Memory B cell (primary cell): ENCODE results near the gene NECTIN2.
"Not testable (repeated sequence)": the region's sequence is repeated elsewhere in the genome, so short reads cannot be mapped to it uniquely, and the experiment has no call there.

ENCODE experiments used
- ATAC-seq: fragments of 150-1000 bp; cut with Tn5 transposase; 2 replicates; pipeline ENCODE4 v1.10.0; 2021; ENCODE audit warnings: low read depth, mild to moderate bottlenecking, moderate library complexity
- DNase-seq, 2 donors: peaks; one replicate each; pipeline ENCODE4 v3.0.0; 2022; ENCODE audit warnings: low spot score in 2 of 2
- H3K27ac Mint-ChIP-seq: one replicate; pipeline ENCODE4 v1.8.0; 2022; ENCODE audit warnings: mild to moderate bottlenecking, moderate library complexity, mixed read lengths
- H3K27me3 Mint-ChIP-seq: one replicate; pipeline ENCODE4 v1.8.0; 2022; ENCODE audit warnings: mixed read lengths
- H3K36me3 Mint-ChIP-seq: one replicate; pipeline ENCODE4 v1.8.0; 2022; ENCODE audit warnings: mild to moderate bottlenecking, mixed read lengths
- H3K4me1 Mint-ChIP-seq: one replicate; pipeline ENCODE4 v1.8.0; 2022; ENCODE audit warnings: mixed read lengths
- H3K4me3 Mint-ChIP-seq: one replicate; pipeline ENCODE4 v1.8.0; 2022; ENCODE audit warnings: mild to moderate bottlenecking, moderate library complexity, mixed read lengths
- H3K9me3 Mint-ChIP-seq: one replicate; pipeline ENCODE4 v1.8.0; 2022; ENCODE audit warnings: mixed read lengths

The NECTIN2 gene

DNA sequence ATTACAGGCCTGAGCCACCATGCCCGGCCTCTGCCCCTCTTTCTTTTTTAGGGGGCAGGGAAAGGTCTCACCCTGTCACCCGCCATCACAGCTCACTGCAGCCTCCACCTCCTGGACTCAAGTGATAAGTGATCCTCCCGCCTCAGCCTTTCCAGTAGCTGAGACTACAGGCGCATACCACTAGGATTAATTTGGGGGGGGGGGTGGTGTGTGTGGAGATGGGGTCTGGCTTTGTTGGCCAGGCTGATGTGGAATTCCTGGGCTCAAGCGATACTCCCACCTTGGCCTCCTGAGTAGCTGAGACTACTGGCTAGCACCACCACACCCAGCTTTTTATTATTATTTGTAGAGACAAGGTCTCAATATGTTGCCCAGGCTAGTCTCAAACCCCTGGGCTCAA is 63.7 kb downstream of the NECTIN2 start:
- Mint-ChIP-seq H3K36me3 (no peaks in the 10 kb centered on the region), H3K9me3 (no peaks in the 10 kb centered on the region), H3K27ac (no peak overlapping the region), H3K4me1 (peaks cover 15% of the 10 kb centered on the region), H3K4me3 (no peak overlapping the region), H3K27me3 (peaks cover 24% of the 10 kb centered on the region)
- ATAC-seq (no peak), DNase-seq (no peak)

DNA sequence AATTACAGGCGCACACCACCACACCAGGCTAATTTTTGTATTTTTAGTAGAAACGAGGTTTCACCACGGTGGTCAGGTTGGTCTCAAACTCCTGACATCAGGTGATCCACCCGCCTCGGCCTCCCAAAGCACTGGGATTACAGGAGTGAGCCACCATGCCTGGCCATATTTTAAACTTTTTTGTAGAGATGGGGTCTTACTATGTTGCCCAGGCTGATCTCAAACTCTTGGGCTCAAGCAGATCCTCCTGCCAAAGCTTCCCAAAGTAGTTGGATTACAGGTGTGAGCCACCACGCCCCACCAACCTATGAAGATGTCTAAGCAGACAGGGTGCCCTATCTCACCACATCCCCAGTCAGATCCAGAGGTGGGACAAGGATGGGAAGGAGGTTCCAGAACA is 65.8 kb downstream of the NECTIN2 start:
- H3K4me3 Mint-ChIP-seq, H3K27ac Mint-ChIP-seq, H3K36me3 Mint-ChIP-seq, DNase-seq, ATAC-seq, H3K9me3 Mint-ChIP-seq: not testable (repeated sequence)
- Mint-ChIP-seq H3K27me3 (peaks cover 19% of the 10 kb centered on the region), H3K4me1 (peaks cover 10% of the 10 kb centered on the region)

DNA sequence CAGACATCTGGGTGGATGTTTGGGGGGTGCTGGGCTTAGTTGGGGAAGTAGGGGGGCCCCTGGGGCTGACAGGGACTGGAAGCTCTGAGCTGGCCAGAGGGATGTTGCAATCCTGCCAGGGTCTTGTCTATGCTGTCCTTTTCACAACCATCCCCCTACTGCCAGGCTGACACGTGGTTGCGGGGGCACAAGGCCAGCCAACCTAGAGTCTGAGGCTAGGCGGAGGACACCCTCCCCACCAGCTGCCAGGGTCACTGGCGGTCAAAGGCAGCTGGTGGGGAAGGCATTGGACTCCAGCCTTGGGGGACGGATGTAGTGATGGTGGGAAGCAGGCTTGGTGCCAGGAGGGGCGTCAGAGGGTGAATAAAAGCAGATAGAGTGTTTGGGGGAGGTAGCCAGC is 66.8 kb downstream of the NECTIN2 start:
- Mint-ChIP-seq H3K27me3 (peaks cover 19% of the 10 kb centered on the region), H3K27ac (no peak overlapping the region), H3K4me3 (no peak overlapping the region), H3K4me1 (peaks cover 10% of the 10 kb centered on the region), H3K9me3 (no peaks in the 10 kb centered on the region), H3K36me3 (no peaks in the 10 kb centered on the region)
- DNase-seq (no peak), ATAC-seq (no peak)

DNA sequence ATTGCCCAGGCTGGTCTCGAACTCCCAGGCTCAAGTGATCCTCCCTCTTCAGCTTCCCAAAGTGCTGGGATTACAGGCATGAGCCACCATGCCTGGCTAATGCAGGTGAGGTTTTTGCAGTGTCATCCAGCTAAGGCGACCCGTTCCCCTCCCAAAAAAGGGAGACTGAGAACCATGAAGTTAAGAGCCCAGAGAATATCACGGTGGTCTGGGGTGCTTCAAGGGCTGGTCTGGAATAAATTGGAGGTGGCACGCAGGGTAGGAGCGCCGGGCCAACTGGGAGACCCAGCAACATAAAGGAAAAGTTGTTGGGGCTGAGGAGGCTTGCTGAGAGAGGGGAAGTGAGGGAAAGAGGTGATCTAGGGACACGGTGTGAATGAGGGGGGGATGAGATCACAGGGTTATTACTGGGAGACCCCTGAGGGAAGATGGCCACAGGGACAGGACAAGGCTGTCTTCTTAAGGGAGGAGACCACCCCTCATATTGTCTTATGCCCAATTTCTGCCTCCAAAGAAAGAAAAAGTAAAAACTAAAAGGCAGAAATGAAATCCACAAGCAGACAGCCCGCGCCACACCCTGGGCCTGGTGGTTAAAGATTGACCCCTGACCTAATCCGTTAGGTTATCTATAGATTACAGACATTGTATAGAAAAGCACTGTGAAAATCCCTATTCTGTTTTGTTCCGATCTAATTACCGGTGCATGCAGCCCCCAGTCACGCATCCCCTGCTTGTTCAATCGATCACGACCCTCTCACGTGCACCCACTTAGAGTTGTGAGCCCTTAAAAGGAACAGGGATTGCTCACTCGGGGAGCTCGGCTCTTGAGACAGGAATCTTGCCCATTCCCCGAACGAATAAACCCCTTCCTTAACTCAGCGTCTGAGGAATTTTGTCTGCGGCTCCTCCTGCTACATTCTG is 67.7 kb downstream of the NECTIN2 start:
- not testable (repeated sequence) for ATAC-seq, H3K36me3 Mint-ChIP-seq, DNase-seq, H3K9me3 Mint-ChIP-seq, H3K27ac Mint-ChIP-seq
- Mint-ChIP-seq H3K4me1 (peaks cover 10% of the 10 kb centered on the region), H3K27me3 (peaks cover 15% of the 10 kb centered on the region), H3K4me3 (peak overlapping the region; percentile 93)

DNA sequence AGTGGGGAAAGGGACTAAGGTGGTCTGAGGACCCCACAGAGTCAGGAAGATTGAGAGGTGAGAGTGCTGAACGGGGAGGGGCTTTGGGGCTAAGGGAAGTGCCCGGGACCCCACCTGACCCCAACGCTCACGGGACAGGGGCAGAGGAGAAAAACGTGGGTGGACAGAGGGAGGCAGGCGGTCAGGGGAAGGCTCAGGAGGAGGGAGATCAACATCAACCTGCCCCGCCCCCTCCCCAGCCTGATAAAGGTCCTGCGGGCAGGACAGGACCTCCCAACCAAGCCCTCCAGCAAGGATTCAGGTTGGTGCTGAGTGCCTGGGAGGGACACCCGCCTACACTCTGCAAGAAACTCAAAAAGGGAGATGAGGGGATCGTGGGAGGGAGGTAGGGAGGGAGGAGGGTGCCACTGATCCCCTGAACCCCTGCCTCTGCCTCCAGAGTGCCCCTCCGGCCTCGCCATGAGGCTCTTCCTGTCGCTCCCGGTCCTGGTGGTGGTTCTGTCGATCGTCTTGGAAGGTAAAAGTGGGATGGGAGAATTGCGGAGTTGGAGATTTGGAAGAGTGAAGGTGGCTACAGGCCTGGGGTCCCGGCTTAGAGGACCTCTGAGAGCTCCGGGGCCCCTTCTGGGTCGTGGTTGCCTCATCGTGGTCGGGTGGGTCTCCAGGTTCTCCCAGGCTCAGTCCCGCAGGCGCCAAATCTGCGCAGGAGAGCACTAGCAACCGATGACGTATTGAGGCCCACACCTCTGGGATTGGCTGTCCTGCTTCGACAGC is 68.5 kb downstream of the NECTIN2 start, which contains the start of gene APOC1:
TSS of gene APOC1 (plus strand) at position 176 of the 774 bp plus-strand sequence. CDS start at position 460, 284 bp downstream.
- not testable (repeated sequence) for H3K36me3 Mint-ChIP-seq, H3K9me3 Mint-ChIP-seq
- peak within 1 kb of the TSS; percentile 93 for H3K4me3 Mint-ChIP-seq
- ATAC-seq (peak; percentile 97), DNase-seq (peak; percentile 63 to 74)
- H3K27me3 Mint-ChIP-seq = peaks cover 15% of the 10 kb centered on the region
- peak within 1 kb of the TSS; percentile 81 for H3K27ac Mint-ChIP-seq
- H3K4me1 Mint-ChIP-seq = peaks cover 10% of the 10 kb centered on the region

DNA sequence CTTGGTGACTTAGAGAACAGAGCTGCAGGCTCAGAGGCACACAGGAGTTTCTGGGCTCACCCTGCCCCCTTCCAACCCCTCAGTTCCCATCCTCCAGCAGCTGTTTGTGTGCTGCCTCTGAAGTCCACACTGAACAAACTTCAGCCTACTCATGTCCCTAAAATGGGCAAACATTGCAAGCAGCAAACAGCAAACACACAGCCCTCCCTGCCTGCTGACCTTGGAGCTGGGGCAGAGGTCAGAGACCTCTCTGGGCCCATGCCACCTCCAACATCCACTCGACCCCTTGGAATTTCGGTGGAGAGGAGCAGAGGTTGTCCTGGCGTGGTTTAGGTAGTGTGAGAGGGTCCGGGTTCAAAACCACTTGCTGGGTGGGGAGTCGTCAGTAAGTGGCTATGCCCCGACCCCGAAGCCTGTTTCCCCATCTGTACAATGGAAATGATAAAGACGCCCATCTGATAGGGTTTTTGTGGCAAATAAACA is 78.2 kb downstream of the NECTIN2 start:
- Mint-ChIP-seq H3K27me3 (peaks cover 6% of the 10 kb centered on the region), H3K9me3 (no peaks in the 10 kb centered on the region), H3K27ac (no peak overlapping the region), H3K36me3 (no peaks in the 10 kb centered on the region), H3K4me1 (peaks cover 10% of the 10 kb centered on the region), H3K4me3 (no peak overlapping the region)
- ATAC-seq (no peak), DNase-seq (no peak)

DNA sequence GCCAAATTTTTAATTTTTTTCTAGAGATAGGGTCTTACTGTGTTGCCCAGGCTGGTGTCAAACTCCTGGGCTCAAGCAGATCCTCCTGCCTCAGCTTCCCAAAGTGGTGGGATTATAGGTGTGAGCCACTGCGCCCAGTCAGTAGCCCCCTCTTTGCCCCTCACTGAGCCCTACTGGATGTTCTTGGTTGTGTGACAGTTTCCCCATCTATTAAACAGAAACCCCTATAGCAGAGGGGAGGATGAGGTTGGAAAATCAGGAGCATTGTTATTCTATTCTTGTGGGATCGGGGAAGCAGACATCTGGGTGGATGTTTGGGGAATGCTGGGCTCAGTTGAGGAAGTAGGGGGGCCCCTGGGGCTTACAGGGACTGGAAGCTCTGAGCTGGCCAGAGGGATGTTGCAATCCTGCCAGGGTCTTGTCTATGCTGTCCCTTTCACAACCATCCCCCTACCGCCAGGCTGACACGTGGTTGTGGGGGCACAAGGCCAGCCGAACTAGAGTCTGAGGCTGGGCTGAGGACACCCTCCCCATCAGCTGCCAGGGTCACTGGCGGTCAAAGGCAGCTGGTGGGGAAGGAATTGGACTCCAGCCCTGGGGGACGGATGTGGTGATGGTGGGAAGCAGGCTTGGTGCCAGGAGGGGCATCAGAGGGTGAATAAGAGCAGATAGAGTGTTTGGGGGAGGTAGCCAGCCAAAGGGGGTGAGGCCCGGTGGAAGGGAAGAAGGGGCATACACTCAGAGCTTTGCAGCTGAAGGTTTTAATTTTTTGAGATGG is 79.2 kb downstream of the NECTIN2 start:
- Mint-ChIP-seq H3K36me3 (no peaks in the 10 kb centered on the region), H3K27me3 (peaks cover 9% of the 10 kb centered on the region), H3K9me3 (no peaks in the 10 kb centered on the region), H3K4me3 (no peak overlapping the region), H3K4me1 (peaks cover 10% of the 10 kb centered on the region), H3K27ac (no peak overlapping the region)
- ATAC-seq (no peak), DNase-seq (no peak)

DNA sequence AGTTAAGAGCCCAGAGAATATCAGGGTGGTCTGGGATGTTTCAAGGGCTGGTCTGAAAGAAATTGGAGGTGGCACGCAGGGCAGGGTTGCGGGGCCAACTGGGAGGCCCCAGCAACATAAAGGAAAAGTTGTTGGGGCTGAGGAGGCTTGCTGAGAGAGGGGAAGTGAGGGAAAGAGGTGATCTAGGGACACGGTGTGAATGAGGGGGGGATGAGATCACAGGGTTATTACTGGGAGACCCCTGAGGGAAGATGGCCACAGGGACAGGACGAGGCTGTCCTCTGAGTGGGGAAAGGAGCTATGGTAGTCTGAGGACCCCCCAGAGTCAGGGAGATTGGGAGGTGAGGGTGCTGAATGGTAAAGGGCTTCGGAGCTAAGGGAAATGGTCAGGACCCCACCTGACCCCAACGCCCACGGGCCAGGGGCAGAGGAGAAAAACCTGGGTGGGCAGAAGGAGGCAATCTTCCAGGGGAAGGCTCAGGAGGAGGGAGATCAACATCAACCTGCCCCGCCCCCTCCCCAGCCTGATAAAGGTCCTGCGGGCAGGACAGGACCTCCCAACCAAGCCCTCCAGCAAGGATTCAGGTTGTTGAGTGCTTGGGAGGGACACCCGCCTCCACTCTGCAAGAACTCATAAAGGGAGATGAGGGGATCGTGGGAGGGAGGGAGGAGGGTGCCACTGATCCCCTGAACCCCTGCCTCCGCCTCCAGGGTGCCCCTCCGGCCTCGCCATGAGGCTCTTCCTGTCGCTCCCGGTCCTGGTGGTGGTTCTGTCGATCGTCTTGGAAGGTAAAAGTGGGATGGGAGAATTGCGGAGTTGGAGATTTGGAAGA is 80.4 kb downstream of the NECTIN2 start:
- peak; percentile 17 for ATAC-seq
- H3K27ac Mint-ChIP-seq, H3K36me3 Mint-ChIP-seq, H3K27me3 Mint-ChIP-seq, DNase-seq, H3K9me3 Mint-ChIP-seq, H3K4me1 Mint-ChIP-seq: not testable (repeated sequence)
- H3K4me3 Mint-ChIP-seq = peak overlapping the region; percentile 77

DNA sequence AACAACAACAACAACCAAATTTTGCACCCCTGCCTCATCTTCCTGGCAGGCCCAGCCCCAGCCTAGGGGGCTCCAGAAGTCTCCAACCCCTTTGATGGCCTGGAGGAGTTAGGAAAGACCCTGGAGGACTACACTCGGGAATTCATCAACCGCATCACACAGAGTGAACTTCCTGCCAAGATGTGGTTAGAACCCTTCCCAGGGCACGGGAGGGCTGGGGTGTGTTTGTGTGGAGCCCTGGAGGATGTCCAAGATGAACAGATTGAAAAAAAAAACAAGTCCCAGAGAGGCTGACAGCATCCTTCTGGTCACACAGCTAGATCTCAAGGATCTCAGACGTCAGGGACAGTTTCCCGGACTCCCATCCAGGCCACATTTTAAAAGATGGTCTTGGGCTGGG is 81.6 kb downstream of the NECTIN2 start:
- Mint-ChIP-seq H3K4me3 (no peak overlapping the region), H3K4me1 (peaks cover 10% of the 10 kb centered on the region), H3K27me3 (peaks cover 9% of the 10 kb centered on the region), H3K9me3 (no peaks in the 10 kb centered on the region), H3K27ac (no peak overlapping the region), H3K36me3 (no peaks in the 10 kb centered on the region)
- ATAC-seq (no peak), DNase-seq (no peak)

DNA sequence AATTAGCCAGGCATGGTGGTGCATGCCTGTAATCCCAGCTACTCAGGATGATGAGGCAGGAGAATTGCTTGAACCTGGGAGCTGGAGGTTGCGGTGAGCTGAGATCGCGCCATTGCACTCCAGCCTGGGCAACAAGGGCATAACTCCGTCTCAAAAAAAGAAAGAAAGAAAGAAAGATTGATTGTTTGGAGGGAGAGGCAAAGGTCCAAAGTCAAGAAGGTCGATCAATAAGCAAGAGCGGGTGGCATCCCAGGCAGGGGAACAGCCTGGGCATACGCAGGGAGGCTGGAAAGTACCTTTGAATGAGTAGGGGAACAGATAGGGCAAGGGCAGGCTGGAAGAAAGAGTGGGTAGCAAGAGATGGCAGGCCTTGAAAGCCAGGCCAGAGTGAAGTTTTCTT is 84.0 kb downstream of the NECTIN2 start:
- Mint-ChIP-seq H3K27me3 (peaks cover 9% of the 10 kb centered on the region), H3K4me1 (peaks cover 10% of the 10 kb centered on the region), H3K9me3 (no peaks in the 10 kb centered on the region), H3K27ac (no peak overlapping the region), H3K4me3 (no peak overlapping the region), H3K36me3 (no peaks in the 10 kb centered on the region)
- DNase-seq = no peak
- ATAC-seq = no peak

DNA sequence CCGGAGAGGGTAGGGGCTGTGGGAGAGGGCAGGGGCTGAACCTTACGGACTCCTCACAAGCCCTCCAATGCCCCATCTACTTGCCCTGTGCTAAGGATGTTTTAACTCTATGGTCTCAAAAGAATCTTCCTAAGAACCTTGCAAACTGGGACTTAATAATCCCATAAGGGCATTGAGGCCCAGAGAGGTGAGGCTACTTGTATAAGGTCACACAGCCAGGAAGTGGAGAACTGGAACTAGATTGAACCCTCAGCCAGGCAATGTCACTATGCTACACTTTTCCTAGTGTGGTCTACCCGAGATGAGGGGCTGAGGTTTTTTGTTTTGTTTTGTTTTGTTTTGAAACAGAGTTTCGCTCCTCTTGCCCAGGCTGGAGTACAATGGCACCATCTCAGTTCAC is 85.4 kb downstream of the NECTIN2 start:
- H3K27me3 Mint-ChIP-seq = peaks cover 3% of the 10 kb centered on the region
- ATAC-seq = no peak
- no peak overlapping the region for H3K4me3 Mint-ChIP-seq
- no peak for DNase-seq
- no peaks in the 10 kb centered on the region for H3K9me3 Mint-ChIP-seq
- H3K27ac Mint-ChIP-seq = no peak overlapping the region
- no peaks in the 10 kb centered on the region for H3K36me3 Mint-ChIP-seq
- peaks cover 5% of the 10 kb centered on the region for H3K4me1 Mint-ChIP-seq
